Keratinocyte (primary cell): Measurements from ENCODE around the gene GCFC2. TPM values are rescaled to one million over a fixed set of nuclear protein-coding genes. Genes with fewer than 3 reads are reported as not detected.
A peak's percentile ranks its signal among the peaks of the same experiment; 100 is the strongest.

Experiments
- DNase-seq: peaks from one replicate; pipeline ENCODE4 v3.0.0-alpha.2; 2011; ENCODE audit warnings: low read depth, missing footprints, low spot score
- FAIRE-seq: peaks from 2 replicates; lab custom pipeline; 2011; peaks lifted over from hg19 to GRCh38; lab: Jason Lieb, UNC
- H2AFZ ChIP-seq: 2 replicates; pipeline ENCODE4 v1.6.0; 2012; ENCODE audit warnings: low read length, control low read depth, inconsistent platforms; ENCODE audit not compliant: control insufficient read depth
- H3K27ac ChIP-seq: 2 replicates; pipeline ENCODE4 v1.5.1; 2011; ENCODE audit warnings: low read length; ENCODE audit not compliant: control insufficient read depth, insufficient read depth
- H3K27me3 ChIP-seq: 3 replicates; pipeline ENCODE4 v1.6.0; 2011; ENCODE audit warnings: low read length; ENCODE audit not compliant: control insufficient read depth, insufficient read depth; ENCODE audit errors: extremely low read depth
- H3K36me3 ChIP-seq, 2 experiments: 2 replicates in 1 of 2; 3 replicates in 1 of 2; pipeline ENCODE4 v1.5.1; 2011; ENCODE audit warnings: low read length in 2 of 2, mild to moderate bottlenecking in 1 of 2; ENCODE audit not compliant: control insufficient read depth in 2 of 2, insufficient read depth in 2 of 2; ENCODE audit errors: extremely low read depth in 1 of 2
- H3K4me1 ChIP-seq: 3 replicates; pipeline ENCODE4 v1.5.1; 2011; ENCODE audit warnings: low read length; ENCODE audit not compliant: control insufficient read depth, insufficient read depth; ENCODE audit errors: extremely low read depth
- H3K4me2 ChIP-seq: 3 replicates; pipeline ENCODE4 v1.6.0; 2011; ENCODE audit warnings: low read depth, low read length; ENCODE audit not compliant: control insufficient read depth, insufficient read depth; ENCODE audit errors: extremely low read depth
- H3K4me3 ChIP-seq, 3 experiments: fragments of 200-600 bp in 1 of 3; sonication (generic) in 1 of 3; 2 replicates in 2 of 3; 3 replicates in 1 of 3; pipeline ENCODE4 v1.5.1; 2011 to 2016; ENCODE audit warnings: low read length in 3 of 3, mild to moderate bottlenecking in 3 of 3, control low read depth in 2 of 3, inconsistent platforms in 1 of 3, low read depth in 1 of 3, mixed read lengths in 1 of 3, mixed run types in 1 of 3, moderate library complexity in 1 of 3; ENCODE audit not compliant: control insufficient read depth in 2 of 3, insufficient read depth in 2 of 3; ENCODE audit errors: extremely low read depth in 1 of 3
- H3K79me2 ChIP-seq: 2 replicates; pipeline ENCODE4 v1.6.0; 2012; ENCODE audit warnings: low read length; ENCODE audit not compliant: control insufficient read depth, insufficient read depth
- H3K9ac ChIP-seq: 3 replicates; pipeline ENCODE4 v1.6.0; 2011; ENCODE audit warnings: low read length; ENCODE audit not compliant: control insufficient read depth, insufficient read depth; ENCODE audit errors: extremely low read depth
- H3K9me1 ChIP-seq: 3 replicates; pipeline ENCODE4 v1.6.0; 2011; ENCODE audit warnings: low read length; ENCODE audit not compliant: control insufficient read depth, insufficient read depth; ENCODE audit errors: extremely low read depth
- H3K9me3 ChIP-seq: 2 replicates; pipeline ENCODE4 v1.5.1; 2012; ENCODE audit warnings: low read depth, low read length; ENCODE audit not compliant: control insufficient read depth
- H4K20me1 ChIP-seq: 3 replicates; pipeline ENCODE4 v1.6.0; 2011; ENCODE audit warnings: low read length; ENCODE audit not compliant: control insufficient read depth, insufficient read depth; ENCODE audit errors: extremely low read depth
- EZH2 ChIP-seq: IDR thresholded peaks from one replicate; pipeline ENCODE4 v1.6.1; 2012; ENCODE audit warnings: inconsistent platforms, mild to moderate bottlenecking, low read length, moderate library complexity
- dilution Hi-C: fragments of 300-500 bp; cut with MboI; formaldehyde crosslinking; loops from one replicate; pipeline ENCODE4 v1.7.0; 2020; ENCODE audit warnings: low sequenced_read_pairs; ENCODE audit not compliant: extremely low pct_ligation_motif_present
- polyA plus RNA-seq, 5 experiments: library from polyadenylated mRNA; depleted of rRNA in 3 of 5; stranded (reverse) in 3 of 5; stranded (forward) in 1 of 5; unstranded in 1 of 5; fragments of >200 nt; gene quantifications; 1 replicate in 1 of 5; 2 replicates in 3 of 5; 3 replicates in 1 of 5; pipeline versions ENCODE4 v1.2.1 to v1.2.3, GENCODE V29; 2011 to 2012; ENCODE audit warnings: missing spikeins in 2 of 5, low read depth in 1 of 5, low replicate concordance in 1 of 5
- TF ChIP-seq, protein P1 (sequence below), 3 experiments: IDR thresholded peaks in 1 of 3; conservative IDR thresholded peaks in 1 of 3; optimal IDR thresholded peaks in 1 of 3; 2 replicates in 2 of 3; 3 replicates in 1 of 3; pipeline versions ENCODE3 to v1.5.1; 2011; ENCODE audit warnings: low read length in 3 of 3, mild to moderate bottlenecking in 3 of 3, moderate library complexity in 2 of 3, control low read depth in 1 of 3, inconsistent platforms in 1 of 3; ENCODE audit not compliant: insufficient read depth in 2 of 3; ENCODE audit errors: extremely low read depth in 1 of 3

The GCFC2 gene
- polyA plus RNA-seq, 1 donor (not counting 4 experiments of a cell fraction or from before 2014, with no cell fraction given) = 17.0 TPM

GRCh38 chr2:75707901-75708300, 2.8 kb downstream of the GCFC2 start:
- no peak overlapping the region for H3K4me3 ChIP-seq
- no peak for FAIRE-seq
- H3K9me3 ChIP-seq = no peaks in the 10 kb centered on the region
- peaks cover 9% of the 10 kb centered on the region for H3K79me2 ChIP-seq
- peak overlapping the region; percentile 29 for H3K4me2 ChIP-seq
- H3K27ac ChIP-seq = no peak overlapping the region
- H3K36me3 ChIP-seq = peaks cover 3 to 4% of the 10 kb centered on the region in 2 experiments
- peaks cover 12% of the 10 kb centered on the region for H3K4me1 ChIP-seq
- no peaks in the 10 kb centered on the region for H4K20me1 ChIP-seq
- no peaks in the 10 kb centered on the region for H3K27me3 ChIP-seq
- H3K9me1 ChIP-seq = no peaks in the 10 kb centered on the region
- no peak overlapping the region for H3K9ac ChIP-seq
- dilution Hi-C loops = no loop called here
- no peak overlapping the region for H2AFZ ChIP-seq
- DNase-seq = no peak
- TF ChIP-seq EZH2 = no peak
- TF ChIP-seq, protein P1, sequence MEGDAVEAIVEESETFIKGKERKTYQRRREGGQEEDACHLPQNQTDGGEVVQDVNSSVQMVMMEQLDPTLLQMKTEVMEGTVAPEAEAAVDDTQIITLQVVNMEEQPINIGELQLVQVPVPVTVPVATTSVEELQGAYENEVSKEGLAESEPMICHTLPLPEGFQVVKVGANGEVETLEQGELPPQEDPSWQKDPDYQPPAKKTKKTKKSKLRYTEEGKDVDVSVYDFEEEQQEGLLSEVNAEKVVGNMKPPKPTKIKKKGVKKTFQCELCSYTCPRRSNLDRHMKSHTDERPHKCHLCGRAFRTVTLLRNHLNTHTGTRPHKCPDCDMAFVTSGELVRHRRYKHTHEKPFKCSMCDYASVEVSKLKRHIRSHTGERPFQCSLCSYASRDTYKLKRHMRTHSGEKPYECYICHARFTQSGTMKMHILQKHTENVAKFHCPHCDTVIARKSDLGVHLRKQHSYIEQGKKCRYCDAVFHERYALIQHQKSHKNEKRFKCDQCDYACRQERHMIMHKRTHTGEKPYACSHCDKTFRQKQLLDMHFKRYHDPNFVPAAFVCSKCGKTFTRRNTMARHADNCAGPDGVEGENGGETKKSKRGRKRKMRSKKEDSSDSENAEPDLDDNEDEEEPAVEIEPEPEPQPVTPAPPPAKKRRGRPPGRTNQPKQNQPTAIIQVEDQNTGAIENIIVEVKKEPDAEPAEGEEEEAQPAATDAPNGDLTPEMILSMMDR (optimal IDR thresholded peaks at IDR 0.05 in 1 of 3, IDR thresholded peaks at IDR 0.05 in 1 of 3, conservative IDR thresholded peaks at IDR 0.05 in 1 of 3; ENCODE audit: extremely low read depth in 1 of 3, insufficient read depth in 2 of 3, low read length in 3 of 3) = no peak

- Histone ChIP-seq H3K27ac (no peak overlapping the region), H3K4me2 (no peak overlapping the region), H4K20me1 (no peaks in the 10 kb centered on the region), H3K4me3 (no peak overlapping the region), H3K4me1 (peaks cover 7% of the 10 kb centered on the region), H2AFZ (no peak overlapping the region), H3K27me3 (no peaks in the 10 kb centered on the region), H3K9ac (no peak overlapping the region), H3K36me3 (peaks cover 6 to 8% of the 10 kb centered on the region in 2 experiments), H3K79me2 (peaks cover 9% of the 10 kb centered on the region), H3K9me1 (no peaks in the 10 kb centered on the region), H3K9me3 (no peaks in the 10 kb centered on the region)
- FAIRE-seq (no peak), DNase-seq (no peak)
- TF ChIP-seq EZH2 = no peak
- TF ChIP-seq, protein P1 (optimal IDR thresholded peaks at IDR 0.05 in 1 of 3, IDR thresholded peaks at IDR 0.05 in 1 of 3, conservative IDR thresholded peaks at IDR 0.05 in 1 of 3; ENCODE audit: extremely low read depth in 1 of 3, insufficient read depth in 2 of 3, low read length in 3 of 3) = no peak
- dilution Hi-C loops = no loop called here
These were observed 4.8 kb downstream of the GCFC2 start for GRCh38 chr2:75705921-75706320.
